Esophagus squamous epithelium (tissue), 5 donors: ENCODE results near the gene SEC22C. TPM values are rescaled to one million over a fixed set of nuclear protein-coding genes. Genes with fewer than 3 reads are reported as not detected.

Experiments
- DNase-seq: peaks from one replicate; lab custom pipeline; 2025; lab: John Stamatoyannopoulos, UW
- H3K27ac ChIP-seq, 4 donors: fragments of 200-600 bp; sonication (generic); one replicate each; pipeline ENCODE4 v1.5.1; 2016 to 2019; ENCODE audit warnings: mild to moderate bottlenecking in 1 of 4
- H3K27me3 ChIP-seq, 4 donors: fragments of 200-600 bp; sonication (generic); 1 replicate in 3 of 4; 2 replicates in 1 of 4; pipeline versions ENCODE4 v1.5.1 to v1.6.0; 2017 to 2021; ENCODE audit warnings: antibody characterized with exemption in 1 of 4
- H3K36me3 ChIP-seq, 3 donors: fragments of 200-600 bp; sonication (generic); one replicate each; pipeline ENCODE4 v1.5.1; 2016 to 2019
- H3K4me1 ChIP-seq, 3 donors: fragments of 200-600 bp; sonication (generic); one replicate each; pipeline ENCODE4 v1.5.1; 2017 to 2019
- H3K4me3 ChIP-seq, 4 donors: fragments of 200-600 bp; sonication (generic); 1 replicate in 3 of 4; 2 replicates in 1 of 4; pipeline ENCODE4 v1.5.1; 2016 to 2019; ENCODE audit warnings: mild to moderate bottlenecking in 2 of 4, moderate library complexity in 1 of 4
- H3K9me3 ChIP-seq, 3 donors: fragments of 200-600 bp; sonication (generic); one replicate each; pipeline ENCODE4 v1.5.1; 2016 to 2019
- POLR2A ChIP-seq, 4 donors: fragments of 450-650 bp; IDR thresholded peaks; one replicate each; pipeline ENCODE4 v1.6.1; 2017; ENCODE audit warnings: antibody characterized with exemption in 4 of 4, mild to moderate bottlenecking in 4 of 4, moderate library complexity in 3 of 4
- WGBS, 2 donors: methylation state at CpG; one replicate each; pipeline ENCODE4 v1.1.5; 2018; 5-methylcytosine and 5-hydroxymethylcytosine counted together
- intact Hi-C: fragments of 100-400 bp; cut with DNase I; formaldehyde crosslinking; loops from one replicate; pipeline ENCODE4 v1.15.0; 2022
- total RNA-seq, 4 donors: library from RNA; depleted of rRNA; stranded (reverse); fragments of >200 nt; gene quantifications; one replicate each; pipeline ENCODE4 v1.1.0, GENCODE V29; 2016
- TF ChIP-seq, protein P1 (sequence below), 6 experiments: fragments of 450-650 bp in 4 of 6; fragments of 200-600 bp in 2 of 6; sonication (generic) in 2 of 6; IDR thresholded peaks; one replicate each; pipeline ENCODE4 v1.5.1; 2016 to 2019; ENCODE audit warnings: antibody characterized with exemption in 6 of 6, mild to moderate bottlenecking in 4 of 6, moderate library complexity in 4 of 6
- donor health status: DM: yes; HTN: yes; CAD: no.

SEC22C gene
- total RNA-seq, 4 donors from 2014 or later: 8.8 to 38.5 (median 26.2) TPM

DNA sequence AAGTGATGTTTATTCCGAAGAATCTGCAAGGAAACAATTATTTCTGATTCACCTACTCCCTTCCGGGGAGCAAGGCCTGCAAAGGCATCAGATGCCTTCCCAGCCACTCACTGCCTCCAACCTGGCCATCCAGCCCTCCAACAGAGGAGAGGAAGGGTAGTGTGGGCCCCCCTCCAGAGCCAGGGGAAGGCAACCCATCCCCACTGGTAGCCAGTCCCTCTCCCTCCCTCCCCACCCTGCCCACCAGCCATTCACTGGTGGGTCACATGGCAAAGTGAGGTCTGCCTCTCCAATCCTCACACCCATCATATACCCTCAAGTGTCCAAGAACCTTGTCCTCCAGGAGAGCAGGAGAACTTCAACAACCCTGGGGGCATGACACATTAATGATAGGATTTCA, 81.7 kb downstream of the SEC22C start:
- no peaks in the 10 kb centered on the region for H3K36me3 ChIP-seq
- H3K4me1 ChIP-seq: peaks cover 13 to 36% (median 20%) of the 10 kb centered on the region in 3 donors
- no peak for DNase-seq
- 42 to 84% methylated on average over 2 of the region's 2 CpGs for WGBS, 2 donors
- H3K27me3 ChIP-seq: peaks cover 0 to 58% (median 0%) of the 10 kb centered on the region in 4 donors
- no peak for TF ChIP-seq POLR2A (IDR thresholded peaks at IDR 0.05)
- TF ChIP-seq, protein P1, sequence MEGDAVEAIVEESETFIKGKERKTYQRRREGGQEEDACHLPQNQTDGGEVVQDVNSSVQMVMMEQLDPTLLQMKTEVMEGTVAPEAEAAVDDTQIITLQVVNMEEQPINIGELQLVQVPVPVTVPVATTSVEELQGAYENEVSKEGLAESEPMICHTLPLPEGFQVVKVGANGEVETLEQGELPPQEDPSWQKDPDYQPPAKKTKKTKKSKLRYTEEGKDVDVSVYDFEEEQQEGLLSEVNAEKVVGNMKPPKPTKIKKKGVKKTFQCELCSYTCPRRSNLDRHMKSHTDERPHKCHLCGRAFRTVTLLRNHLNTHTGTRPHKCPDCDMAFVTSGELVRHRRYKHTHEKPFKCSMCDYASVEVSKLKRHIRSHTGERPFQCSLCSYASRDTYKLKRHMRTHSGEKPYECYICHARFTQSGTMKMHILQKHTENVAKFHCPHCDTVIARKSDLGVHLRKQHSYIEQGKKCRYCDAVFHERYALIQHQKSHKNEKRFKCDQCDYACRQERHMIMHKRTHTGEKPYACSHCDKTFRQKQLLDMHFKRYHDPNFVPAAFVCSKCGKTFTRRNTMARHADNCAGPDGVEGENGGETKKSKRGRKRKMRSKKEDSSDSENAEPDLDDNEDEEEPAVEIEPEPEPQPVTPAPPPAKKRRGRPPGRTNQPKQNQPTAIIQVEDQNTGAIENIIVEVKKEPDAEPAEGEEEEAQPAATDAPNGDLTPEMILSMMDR (IDR thresholded peaks at IDR 0.05): no peak
- intact Hi-C loops: loop anchor here (5.0 kb wide), 1 partner anchor 42 kb away; no protein-coding TSS in a partner anchor
- no peak overlapping the region for H3K4me3 ChIP-seq
- no peak overlapping the region for H3K27ac ChIP-seq
- H3K9me3 ChIP-seq: no peaks in the 10 kb centered on the region

DNA sequence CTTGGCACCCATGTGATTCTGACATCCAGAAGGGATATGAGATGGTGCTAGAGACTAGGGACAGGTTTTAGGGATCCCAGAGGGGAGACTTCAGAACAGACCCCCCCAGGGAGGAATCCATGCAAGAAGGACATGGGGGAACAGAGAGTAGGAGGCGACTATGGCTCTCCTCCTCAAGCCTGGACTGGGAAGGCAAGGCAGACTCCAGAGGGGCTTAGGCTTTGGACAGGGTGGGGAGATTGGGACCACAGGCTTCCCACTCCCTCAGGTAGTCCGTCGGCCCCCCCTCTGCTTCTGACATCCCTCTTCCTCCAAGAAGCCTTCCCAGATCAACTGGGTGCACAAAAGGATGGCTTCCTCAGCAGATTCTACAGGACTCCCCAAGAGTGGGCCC, 82.3 kb downstream of the SEC22C start:
- H3K36me3 ChIP-seq: no peaks in the 10 kb centered on the region
- 79 to 82% methylated on average over 3 of the region's 3 CpGs for WGBS, 2 donors
- DNase-seq: no peak
- no peaks in the 10 kb centered on the region for H3K9me3 ChIP-seq
- intact Hi-C loops: no loop called here
- TF ChIP-seq, protein P1 (IDR thresholded peaks at IDR 0.05): no peak
- TF ChIP-seq POLR2A (IDR thresholded peaks at IDR 0.05): no peak
- no peak overlapping the region for H3K27ac ChIP-seq
- peaks cover 0 to 58% (median 0%) of the 10 kb centered on the region in 4 donors for H3K27me3 ChIP-seq
- peaks cover 13 to 36% (median 20%) of the 10 kb centered on the region in 3 donors for H3K4me1 ChIP-seq
- no peak overlapping the region for H3K4me3 ChIP-seq

DNA sequence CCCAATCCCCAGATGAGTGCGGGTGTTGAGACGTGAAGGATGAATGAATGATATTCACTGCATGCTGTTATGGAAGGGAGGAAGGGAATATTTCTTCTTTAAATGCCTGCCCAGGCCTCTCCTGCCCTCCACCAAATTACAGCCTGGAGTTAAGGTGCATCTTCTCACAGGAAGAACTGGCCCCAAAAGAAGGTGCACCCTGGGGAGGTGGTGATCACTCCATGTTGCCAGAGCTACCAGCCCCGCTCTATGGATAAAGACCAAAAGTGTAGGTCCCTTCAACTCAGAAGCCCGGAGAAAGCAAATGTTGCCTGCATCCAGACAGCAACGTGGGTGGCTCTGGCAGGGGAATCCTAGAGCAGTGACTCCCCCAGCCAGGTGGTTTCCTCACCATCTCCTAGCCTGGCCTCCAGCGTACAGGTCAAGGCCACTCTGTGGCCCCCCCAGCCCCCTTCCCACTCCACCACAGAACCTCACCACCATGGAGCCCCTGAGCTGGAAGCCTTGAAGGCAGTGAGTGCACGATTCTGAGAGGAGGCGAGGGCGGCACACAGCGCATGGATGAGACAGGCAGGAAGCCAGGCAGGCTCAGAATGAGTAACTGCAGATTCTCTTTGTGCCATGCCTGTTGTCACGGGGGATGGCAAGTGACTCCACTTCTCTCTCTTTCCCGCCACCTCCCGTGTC, 82.8 kb downstream of the SEC22C start:
- Histone ChIP-seq H3K27ac (no peak overlapping the region), H3K4me1 (peaks cover 13 to 30% (median 20%) of the 10 kb centered on the region in 3 donors), H3K27me3 (peaks cover 0 to 58% (median 0%) of the 10 kb centered on the region in 4 donors), H3K9me3 (no peaks in the 10 kb centered on the region), H3K4me3 (no peak overlapping the region), H3K36me3 (no peaks in the 10 kb centered on the region)
- TF ChIP-seq, protein P1 (IDR thresholded peaks at IDR 0.05): no peak
- no peak for TF ChIP-seq POLR2A (IDR thresholded peaks at IDR 0.05)
- DNase-seq: no peak
- WGBS, 2 donors: 71 to 85% methylated on average over 4 to 6 of the region's 13 CpGs
- intact Hi-C loops: no loop called here

DNA sequence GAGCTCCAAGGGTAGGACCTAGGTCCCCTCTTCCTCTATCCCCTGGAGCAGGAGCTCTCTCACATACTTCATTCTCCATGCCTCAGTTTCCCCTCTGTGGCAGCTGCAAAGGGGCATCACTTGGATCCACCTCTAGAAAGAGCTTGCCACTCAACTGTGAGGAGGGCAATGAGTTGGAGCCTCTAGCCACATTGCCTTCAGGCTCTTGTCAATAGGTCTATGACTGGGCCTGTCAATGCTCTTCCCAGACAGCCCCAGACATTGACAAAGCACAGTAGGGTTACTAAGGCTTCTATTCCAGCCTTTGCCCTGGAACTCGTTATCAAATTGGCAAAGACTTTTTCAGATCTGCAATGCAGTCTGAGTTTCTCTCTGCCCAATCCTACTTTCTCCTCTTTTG, 83.7 kb downstream of the SEC22C start:
- H3K9me3 ChIP-seq: no peaks in the 10 kb centered on the region
- H3K27ac ChIP-seq: no peak overlapping the region
- H3K4me3 ChIP-seq: no peak overlapping the region
- intact Hi-C loops: no loop called here
- TF ChIP-seq POLR2A (IDR thresholded peaks at IDR 0.05): no peak
- TF ChIP-seq, protein P1 (IDR thresholded peaks at IDR 0.05): no peak
- peaks cover 13 to 21% (median 18%) of the 10 kb centered on the region in 3 donors for H3K4me1 ChIP-seq
- DNase-seq: no peak
- WGBS, 2 donors: 33 to 55% methylated on average over 1 of the region's 1 CpG
- peaks cover 0 to 55% (median 0%) of the 10 kb centered on the region in 4 donors for H3K27me3 ChIP-seq
- H3K36me3 ChIP-seq: no peaks in the 10 kb centered on the region

Other genes starting within 250 kb of the SEC22C start
- not detected for gene LYZL4, start 171.4 kb downstream of the SEC22C start, total RNA-seq
- 10 to 100 TPM in 1 of 4 donors, 1 to 10 TPM in 3; 3.6 to 15.4 (median 8.6) TPM for gene VIPR1, start 79.3 kb downstream of the SEC22C start, total RNA-seq
- gene SS18L2, start 8.9 kb upstream of the SEC22C start, total RNA-seq: 10 to 100 TPM; 11.4 to 23.5 (median 20.5) TPM
- 100 to 1,000 TPM in 1 of 4 donors, 10 to 100 TPM in 3; 18.0 to 112 (median 50.7) TPM for gene NKTR, start 18.7 kb upstream of the SEC22C start, total RNA-seq
- 10 to 100 TPM in 2 of 4 donors, 1 to 10 TPM in 2; 5.0 to 34.3 (median 10.3) TPM for gene ZBTB47, start 71.7 kb upstream of the SEC22C start, total RNA-seq
- not detected for gene KLHL40, start 103.6 kb upstream of the SEC22C start, total RNA-seq
- not detected for gene HHATL, start 120.8 kb upstream of the SEC22C start, total RNA-seq
- gene CCDC13, start 191.3 kb upstream of the SEC22C start, total RNA-seq: 1 to 10 TPM in 1 of 4 donors, under 1 TPM in 1, not detected in 2; 0.62 to 1.3 TPM
- 100 to 1,000 TPM in 3 of 4 donors, 10 to 100 TPM in 1; 52.3 to 239 (median 212) TPM for gene HIGD1A, start 222.5 kb upstream of the SEC22C start, total RNA-seq
- 1 to 10 TPM; 2.7 to 6.5 (median 3.1) TPM for gene ACKR2, start 227.5 kb upstream of the SEC22C start, total RNA-seq